Esophagus muscularis mucosa (tissue), 3 donors: ENCODE data around the gene ICOSLG.
"Not testable (repeated sequence)": the region's sequence is repeated elsewhere in the genome, so short reads cannot be mapped to it uniquely, and the experiment has no call there.

ENCODE experiments used
- CTCF ChIP-seq, 3 experiments: fragments of 200-600 bp in 2 of 3; fragments of 450-650 bp in 1 of 3; sonication (generic) in 2 of 3; IDR thresholded peaks; one replicate each; pipeline ENCODE4 v1.5.1; 2017 to 2019; ENCODE audit warnings: antibody characterized with exemption in 3 of 3, mild to moderate bottlenecking in 2 of 3, moderate library complexity in 1 of 3
- POLR2A ChIP-seq: fragments of 450-650 bp; IDR thresholded peaks from one replicate; pipeline ENCODE4 v1.6.1; 2017; ENCODE audit warnings: antibody characterized with exemption, moderate library complexity, mild to moderate bottlenecking, low read depth
- POLR2AphosphoS5 ChIP-seq, 2 donors: sonication (generic); formaldehyde crosslinking; IDR thresholded peaks; one replicate each; pipeline ENCODE4 v1.6.1; 2017; ENCODE audit warnings: antibody characterized with exemption in 2 of 2

DNA sequence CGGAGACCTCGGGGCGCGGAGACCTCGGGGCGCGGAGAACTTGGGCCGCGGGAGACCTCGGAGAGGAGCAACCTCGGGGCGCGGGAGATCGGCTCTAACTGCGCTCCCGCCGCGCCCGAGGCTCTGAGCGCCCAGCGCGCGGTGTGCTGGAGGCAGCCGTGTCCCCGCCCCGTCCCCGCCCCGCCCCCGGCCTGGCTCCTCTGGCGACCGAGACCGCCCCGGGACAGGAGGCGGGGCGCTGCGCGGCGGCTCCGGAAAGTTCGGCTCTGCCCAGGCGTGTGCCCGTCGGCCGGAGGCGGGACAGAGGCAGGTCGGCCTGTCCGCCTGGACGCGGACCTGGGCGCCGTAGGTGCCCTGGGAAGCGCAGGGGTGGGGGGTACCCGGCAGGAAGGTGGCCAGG is at the start of gene ICOSLG:
- TF ChIP-seq CTCF (IDR thresholded peaks at IDR 0.05); POLR2A; POLR2AphosphoS5 (IDR thresholded peaks at IDR 0.05): not testable (repeated sequence)
